Pancreas (tissue), 10 donors: ENCODE results near the gene THRA. TPM values are rescaled to one million over a fixed set of nuclear protein-coding genes. Genes with fewer than 3 reads are reported as not detected.
A peak's percentile ranks its signal among the peaks of the same experiment; 100 is the strongest.

Experiments used
- ATAC-seq, 4 donors: fragments of 200-7000 bp; cut with Tn5 transposase; one replicate each; pipeline versions ENCODE4 v1.8.0 to v1.9.1; 2020; ENCODE audit warnings: mild to moderate bottlenecking in 4 of 4, moderate library complexity in 4 of 4
- DNase-seq, 6 donors: peaks; one replicate each; pipeline ENCODE4 v3.0.0-alpha.2; 2020
- FAIRE-seq: peaks from 2 replicates; lab custom pipeline; 2012; peaks lifted over from hg19 to GRCh38; lab: Jason Lieb, UNC
- H3K27ac ChIP-seq, 4 donors: fragments of 200-600 bp; sonication (generic); 1 replicate in 3 of 4; 2 replicates in 1 of 4; pipeline versions ENCODE4 v1.5.0 to v1.8.0; 2020
- H3K27me3 ChIP-seq, 4 donors: fragments of 200-600 bp; one replicate each; pipeline ENCODE4 v1.8.0; 2021
- H3K36me3 ChIP-seq, 3 donors: fragments of 200-600 bp; sonication (generic) in 1 of 3; one replicate each; pipeline versions ENCODE4 v1.5.0 to v1.8.0; 2020 to 2021
- H3K4me1 ChIP-seq, 3 donors: fragments of 200-600 bp; one replicate each; pipeline ENCODE4 v1.8.0; 2021
- H3K4me3 ChIP-seq, 4 donors: fragments of 200-600 bp; sonication (generic) in 2 of 4; one replicate each; pipeline versions ENCODE4 v1.5.0 to v1.8.0; 2020 to 2021
- H3K9me3 ChIP-seq, 4 donors: fragments of 200-600 bp; one replicate each; pipeline ENCODE4 v1.8.0; 2021
- CTCF ChIP-seq, 4 donors: fragments of 200-600 bp; sonication (generic) in 3 of 4; IDR thresholded peaks; one replicate each; pipeline versions ENCODE4 v1.5.0 to v1.8.0; 2021; ENCODE audit warnings: antibody characterized with exemption in 4 of 4
- whole genome bisulfite sequencing, 2 donors: extraction: QIAGEN DNeasy Blood & Tissue Kit; methylation state at CpG; one replicate each; pipeline ENCODE4 v1.1.7; 2013; 5-methylcytosine and 5-hydroxymethylcytosine counted together
- intact Hi-C, 3 donors: fragments of 100-400 bp; cut with DNase I; formaldehyde crosslinking; loops; one replicate each; pipeline versions ENCODE4 v1.11.1 to v1.14.2; 2022
- polyA plus RNA-seq, 2 donors: library from polyadenylated mRNA; stranded (reverse); fragments of 200-250 nt; gene quantifications; one replicate each; pipeline ENCODE4 v1.2.3, GENCODE V29; 2013
- total RNA-seq, 6 donors: library from RNA; stranded (reverse); fragmentation: NEBNext Ultra II Directional in 4 of 6; extraction: Animal tissue kit (Norgen Biotek cat#: 25700) in 4 of 6; gene quantifications; one replicate each; pipeline versions ENCODE4 v1.2.1 to v1.2.4, GENCODE V29; 2021 to 2023
- donor health status: healthy with polysubstance abuse.
- donor health status: DM: no; HTN: no; CAD: no; lungs with moderate emphysema.
- donor health status: DM: no; HTN: no; CAD: no.
- donor health status: control.
- donor health status: control.
- donor health status: Bipolar disorder and iron deficiency.
- donor health status: DM: yes; HTN: yes; CAD: no.
- donor health status: DM: no; HTN: no; CAD: no.
- donor health status: DM: no; HTN: no; CAD: no.
- donor health status: DM: yes; HTN: yes; CAD: no.

The THRA gene
- total and polyA plus RNA-seq, 8 donors, result 13.8 to 35.7 (median 22.6) TPM

DNA sequence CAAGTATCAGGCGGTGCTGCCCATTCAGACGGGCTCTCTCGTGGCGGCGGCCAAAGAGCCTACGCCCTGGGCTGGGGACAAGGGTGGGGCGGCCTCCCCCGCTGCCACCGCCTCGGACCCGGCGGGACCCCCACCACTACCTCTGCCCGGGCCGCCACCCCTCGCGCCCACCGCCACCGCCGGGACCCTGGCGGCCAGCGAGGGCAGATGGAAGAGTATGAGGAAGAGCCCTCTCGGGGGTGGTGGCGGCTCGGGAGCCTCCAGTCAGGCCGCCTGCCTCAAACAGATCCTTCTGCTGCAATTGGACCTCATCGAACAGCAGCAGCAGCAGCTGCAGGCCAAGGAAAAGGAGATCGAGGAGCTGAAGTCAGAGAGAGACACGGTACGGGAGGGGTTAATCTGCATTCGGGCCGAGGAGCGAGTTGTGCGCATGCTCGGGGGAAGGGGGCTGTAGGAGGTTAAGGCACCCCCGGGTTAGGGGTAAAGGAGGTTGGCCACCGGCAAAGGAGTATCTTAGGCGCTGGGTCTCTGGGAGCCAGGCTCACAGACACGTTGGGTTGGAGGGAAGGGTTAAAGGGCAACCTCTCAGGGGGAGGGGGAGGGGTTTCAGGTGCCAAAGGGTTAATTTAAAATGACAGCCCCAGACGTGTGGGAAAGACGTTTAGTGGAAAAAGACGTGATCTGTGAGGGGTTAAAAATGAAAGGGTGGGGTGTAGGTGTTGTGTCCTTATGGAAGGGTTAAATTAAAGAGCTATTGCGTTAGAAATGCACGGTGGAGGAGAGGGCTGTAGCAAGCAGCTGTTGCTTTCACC lies 60.4 kb downstream of the THRA start:
- Histone ChIP-seq H3K27ac (peak overlapping the region; percentile 77 to 94 (median 86)), H3K9me3 (no peaks in the 10 kb centered on the region), H3K4me3 (peak overlapping the region; percentile 79 to 100 (median 96)), H3K4me1 (peaks cover 0 to 13% (median 6%) of the 10 kb centered on the region in 3 donors), H3K36me3 (peaks cover 0 to 15% (median 0%) of the 10 kb centered on the region in 3 donors), H3K27me3 (no peaks in the 10 kb centered on the region)
- FAIRE-seq (no peak), DNase-seq (peak; percentile 61 to 87 (median 62)), ATAC-seq (peak; percentile 42 to 59 (median 54))
- intact Hi-C loops, result loop anchor here in 1 of 3 donors (10.0 kb wide), 1 partner anchor 58 kb away; the partner anchor contains the start of gene THRA
- TF ChIP-seq CTCF (IDR thresholded peaks at IDR 0.05), result no peak
- 0% methylated on average over 34 to 43 of the region's 43 CpGs for WGBS, 2 donors

DNA sequence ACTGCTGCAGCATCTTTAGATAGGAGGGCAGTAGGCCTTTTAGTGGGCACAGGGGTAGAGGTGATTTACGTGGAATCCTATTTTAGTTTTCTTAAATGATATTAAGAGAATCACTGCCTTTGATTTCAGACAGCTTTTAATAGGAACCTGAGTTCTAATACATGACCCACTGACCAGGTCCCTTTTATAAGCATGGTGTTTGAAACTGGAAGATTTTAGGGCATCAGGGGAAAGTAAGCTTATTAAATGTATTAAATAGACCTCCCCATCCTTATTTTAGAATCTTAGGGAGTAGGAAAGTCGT lies 61.0 kb downstream of the THRA start:
- FAIRE-seq, result no peak
- Histone ChIP-seq H3K27ac (peak overlapping the region; percentile 77 to 94 (median 86)), H3K36me3 (peaks cover 0 to 18% (median 0%) of the 10 kb centered on the region in 3 donors), H3K4me1 (peaks cover 0 to 13% (median 6%) of the 10 kb centered on the region in 3 donors), H3K9me3 (no peaks in the 10 kb centered on the region), H3K4me3 (peak overlapping the region; percentile 79 to 100 (median 96)), H3K27me3 (no peaks in the 10 kb centered on the region)
- ATAC-seq, result no peak
- no peak for TF ChIP-seq CTCF (IDR thresholded peaks at IDR 0.05)
- DNase-seq, result no peak
- intact Hi-C loops, result loop anchor here in 1 of 3 donors (10.0 kb wide), 1 partner anchor 59 kb away; the partner anchor contains the start of gene THRA
- WGBS, 2 donors, result 0 to 1% methylated on average over 2 of the region's 2 CpGs

GRCh38 chr17:40124279-40125141 lies 61.7 kb downstream of the THRA start:
- intact Hi-C loops, result loop anchor here in 1 of 3 donors (10.0 kb wide), 1 partner anchor 60 kb away; the partner anchor contains the start of gene THRA
- FAIRE-seq (no peak), ATAC-seq (peak in 2 of 4 donors; percentile 3 to 5), DNase-seq (no peak)
- H3K27ac ChIP-seq, result peak overlapping the region in 2 of 4 donors; percentile 41 to 94
- no peak for TF ChIP-seq CTCF (IDR thresholded peaks at IDR 0.05)
- no peaks in the 10 kb centered on the region for H3K27me3 ChIP-seq
- peaks cover 0 to 13% (median 6%) of the 10 kb centered on the region in 3 donors for H3K4me1 ChIP-seq
- WGBS, 2 donors, result 1 to 2% methylated on average over 9 of the region's 9 CpGs
- no peaks in the 10 kb centered on the region for H3K9me3 ChIP-seq
- peak overlapping the region; percentile 79 to 100 (median 96) for H3K4me3 ChIP-seq
- H3K36me3 ChIP-seq, result peaks cover 0 to 25% (median 4%) of the 10 kb centered on the region in 3 donors

DNA sequence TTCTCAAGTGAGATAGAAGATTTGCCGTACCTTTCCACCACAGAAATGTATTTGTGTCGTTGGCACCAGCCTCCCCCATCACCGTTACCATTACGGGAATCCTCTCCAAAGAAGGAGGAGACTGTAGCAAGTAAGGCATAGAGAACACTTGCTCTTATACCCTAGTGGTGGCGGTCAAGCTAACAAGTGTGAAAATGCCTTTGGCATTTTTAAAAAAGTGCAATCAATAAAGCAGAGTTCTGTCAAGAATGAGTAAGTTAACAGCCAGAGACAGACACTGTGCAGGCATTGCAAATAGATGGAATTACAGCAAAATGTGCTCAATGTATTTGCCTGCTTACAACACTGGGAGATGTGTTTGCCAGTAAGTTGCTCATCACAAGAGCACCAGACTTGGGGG lies 66.7 kb downstream of the THRA start:
- H3K36me3 ChIP-seq, result peaks cover 0 to 51% (median 25%) of the 10 kb centered on the region in 3 donors
- no peak for DNase-seq
- H3K27ac ChIP-seq, result no peak overlapping the region
- ATAC-seq, result no peak
- H3K4me3 ChIP-seq, result no peak overlapping the region
- WGBS, 2 donors, result 70 to 71% methylated on average over 5 of the region's 5 CpGs
- FAIRE-seq, result no peak
- no peak for TF ChIP-seq CTCF (IDR thresholded peaks at IDR 0.05)
- no peaks in the 10 kb centered on the region for H3K9me3 ChIP-seq
- intact Hi-C loops, result loop anchor here in 1 of 3 donors (10.0 kb wide), 1 partner anchor 65 kb away; the partner anchor contains the start of gene THRA
- H3K4me1 ChIP-seq, result peaks cover 0 to 12% (median 6%) of the 10 kb centered on the region in 3 donors
- H3K27me3 ChIP-seq, result no peaks in the 10 kb centered on the region
